ENCODE results near the gene TGFBR3.
A peak's percentile ranks its signal among the peaks of the same experiment; 100 is the strongest.

Gene TGFBR3

DNA sequence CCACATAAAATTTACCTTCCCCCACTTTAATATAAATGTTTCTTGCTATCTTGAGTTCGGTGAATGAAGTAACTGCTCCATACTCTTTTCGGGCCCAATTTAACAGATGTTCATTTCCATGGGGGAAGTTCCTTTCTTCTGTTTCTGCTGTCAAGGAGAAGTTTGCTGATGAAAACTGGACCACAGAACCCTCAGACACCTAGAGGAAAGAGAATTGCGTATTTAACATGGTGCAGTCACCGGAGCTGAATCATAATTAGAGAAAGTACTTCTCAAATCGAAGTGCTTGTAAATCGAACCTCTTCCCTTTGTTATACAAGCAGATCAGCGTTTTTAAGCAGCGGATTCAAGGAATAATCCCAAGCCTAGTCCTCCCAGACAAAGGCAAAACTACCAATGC is 151.2 kb downstream of the TGFBR3 start:
- H3K36me3 Mint-ChIP-seq (ENCODE audit: low read depth), result peaks cover 53% of the 10 kb centered on the region

DNA sequence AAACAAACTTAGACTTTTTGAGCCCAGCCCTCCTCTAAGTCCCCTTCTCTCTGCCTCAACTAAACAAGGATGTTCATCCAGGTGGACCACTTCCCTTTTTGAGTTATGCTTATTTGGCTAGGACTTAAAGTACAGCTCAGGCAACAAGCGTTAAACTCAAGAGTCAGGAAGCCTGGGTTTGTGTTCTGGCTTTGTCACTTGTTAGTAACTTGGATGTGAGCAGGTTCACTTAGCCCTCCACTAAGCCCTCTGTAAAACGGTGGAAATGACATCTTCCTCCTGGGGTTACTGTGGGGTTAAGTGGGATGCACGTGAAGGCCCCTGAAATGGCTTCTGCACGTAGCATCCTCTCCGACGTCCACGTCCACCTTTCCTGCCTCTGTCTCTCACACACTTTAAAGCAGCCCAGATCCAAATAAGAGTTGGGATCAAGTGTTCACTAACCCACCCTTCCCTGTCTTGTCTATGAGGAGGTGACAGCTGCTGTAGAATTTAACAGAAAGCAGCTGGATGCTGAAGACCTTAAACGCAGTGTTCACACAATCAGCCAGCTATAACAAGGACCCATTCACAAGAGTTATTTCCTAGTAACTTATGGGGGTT is 152.7 kb downstream of the TGFBR3 start:
- H3K4me3 Mint-ChIP-seq, result no peak overlapping the region
- H3K4me1 Mint-ChIP-seq, result peaks cover 73% of the 10 kb centered on the region
- peaks cover 3% of the 10 kb centered on the region for H3K27me3 Mint-ChIP-seq (ENCODE audit: low read depth)
- peak overlapping the region; percentile 66 to 89 (median 85) for H3K27ac Mint-ChIP-seq
- peaks cover 2% of the 10 kb centered on the region for H3K9me3 Mint-ChIP-seq
- peaks cover 49% of the 10 kb centered on the region for H3K36me3 Mint-ChIP-seq (ENCODE audit: low read depth)
- TF ChIP-seq, protein P1, sequence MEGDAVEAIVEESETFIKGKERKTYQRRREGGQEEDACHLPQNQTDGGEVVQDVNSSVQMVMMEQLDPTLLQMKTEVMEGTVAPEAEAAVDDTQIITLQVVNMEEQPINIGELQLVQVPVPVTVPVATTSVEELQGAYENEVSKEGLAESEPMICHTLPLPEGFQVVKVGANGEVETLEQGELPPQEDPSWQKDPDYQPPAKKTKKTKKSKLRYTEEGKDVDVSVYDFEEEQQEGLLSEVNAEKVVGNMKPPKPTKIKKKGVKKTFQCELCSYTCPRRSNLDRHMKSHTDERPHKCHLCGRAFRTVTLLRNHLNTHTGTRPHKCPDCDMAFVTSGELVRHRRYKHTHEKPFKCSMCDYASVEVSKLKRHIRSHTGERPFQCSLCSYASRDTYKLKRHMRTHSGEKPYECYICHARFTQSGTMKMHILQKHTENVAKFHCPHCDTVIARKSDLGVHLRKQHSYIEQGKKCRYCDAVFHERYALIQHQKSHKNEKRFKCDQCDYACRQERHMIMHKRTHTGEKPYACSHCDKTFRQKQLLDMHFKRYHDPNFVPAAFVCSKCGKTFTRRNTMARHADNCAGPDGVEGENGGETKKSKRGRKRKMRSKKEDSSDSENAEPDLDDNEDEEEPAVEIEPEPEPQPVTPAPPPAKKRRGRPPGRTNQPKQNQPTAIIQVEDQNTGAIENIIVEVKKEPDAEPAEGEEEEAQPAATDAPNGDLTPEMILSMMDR (IDR thresholded peaks at IDR 0.05; ENCODE audit: unreplicated experiment in 3 of 3), result no peak

More for the DNA sequence above, 151.2 kb downstream of the TGFBR3 start:
- H3K27ac Mint-ChIP-seq, result peak overlapping the region; percentile 88 to 99 (median 95)
- H3K4me1 Mint-ChIP-seq, result peaks cover 71% of the 10 kb centered on the region
- H3K9me3 Mint-ChIP-seq, result peaks cover 2% of the 10 kb centered on the region
- TF ChIP-seq, protein P1 (IDR thresholded peaks at IDR 0.05; ENCODE audit: unreplicated experiment in 3 of 3), result no peak
- no peak overlapping the region for H3K4me3 Mint-ChIP-seq
- H3K27me3 Mint-ChIP-seq (ENCODE audit: low read depth), result peaks cover 3% of the 10 kb centered on the region

DNA sequence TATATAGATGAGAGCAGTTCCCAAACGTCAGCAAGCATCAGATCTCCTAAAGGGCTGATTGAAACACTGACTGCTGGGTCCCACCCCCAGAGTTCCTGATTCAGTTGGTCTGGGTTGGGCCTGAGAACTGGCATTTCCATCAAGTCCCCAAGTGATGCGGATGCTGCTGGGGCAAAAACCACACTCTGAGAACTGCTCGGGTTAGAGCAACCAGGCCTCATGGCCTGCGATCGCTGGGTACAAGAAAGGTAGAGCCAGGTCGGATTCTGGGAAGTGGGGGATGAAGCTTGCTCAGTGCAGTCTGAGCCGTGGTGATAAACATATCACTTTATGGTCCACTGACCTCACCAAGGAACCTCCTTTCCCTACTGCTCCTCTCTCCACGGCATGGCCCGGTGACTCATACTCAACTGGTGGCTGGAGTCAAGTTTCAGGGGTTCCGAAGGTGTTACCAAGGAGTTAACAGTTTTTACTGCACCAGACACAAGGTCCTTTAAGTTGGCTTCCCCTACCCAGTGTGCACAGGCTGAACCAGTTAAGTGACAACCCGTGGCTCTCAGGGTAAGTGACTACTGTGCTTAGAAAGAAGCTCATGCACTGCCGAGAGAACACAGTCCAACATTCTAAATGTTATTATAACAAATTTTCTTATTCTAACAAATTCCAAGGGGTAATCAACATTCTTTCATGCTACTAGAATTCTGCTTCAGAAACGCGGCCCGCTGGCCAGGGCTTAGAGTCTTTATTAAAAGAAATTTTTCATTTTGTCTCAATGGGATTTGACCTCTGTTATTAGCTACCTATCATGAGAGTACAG is 153.5 kb downstream of the TGFBR3 start:
- Mint-ChIP-seq H3K4me1 (peaks cover 80% of the 10 kb centered on the region), H3K27me3 (ENCODE audit: low read depth) (peaks cover 3% of the 10 kb centered on the region), H3K4me3 (no peak overlapping the region), H3K27ac (peak overlapping the region; percentile 66 to 89 (median 85)), H3K36me3 (ENCODE audit: low read depth) (peaks cover 54% of the 10 kb centered on the region), H3K9me3 (peaks cover 2% of the 10 kb centered on the region)
- TF ChIP-seq, protein P1 (IDR thresholded peaks at IDR 0.05; ENCODE audit: unreplicated experiment in 3 of 3), result no peak

DNA sequence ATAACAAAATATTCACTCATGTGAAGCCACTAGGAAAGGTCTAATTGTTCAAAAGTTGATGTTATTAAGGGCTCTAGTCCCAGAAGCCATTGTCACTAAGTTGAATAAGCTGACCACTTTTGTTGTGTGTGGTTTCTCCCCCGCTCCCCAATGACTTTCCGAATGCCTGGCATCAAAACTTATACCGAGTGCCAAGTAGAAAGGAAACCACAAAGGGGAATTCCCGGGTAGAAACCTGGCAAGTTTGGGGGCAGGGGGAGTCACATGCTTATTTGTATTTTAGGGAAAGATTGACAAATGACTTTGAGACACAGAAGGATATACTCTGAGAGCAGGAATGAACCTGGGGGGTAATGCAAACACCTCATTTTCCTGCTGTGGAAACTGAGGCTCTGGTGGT is 154.1 kb downstream of the TGFBR3 start:
- Mint-ChIP-seq H3K9me3 (no peaks in the 10 kb centered on the region), H3K4me1 (peaks cover 78% of the 10 kb centered on the region), H3K27ac (peak overlapping the region; percentile 66 to 89 (median 85)), H3K27me3 (ENCODE audit: low read depth) (peaks cover 3% of the 10 kb centered on the region), H3K36me3 (ENCODE audit: low read depth) (peaks cover 55% of the 10 kb centered on the region), H3K4me3 (no peak overlapping the region)
- TF ChIP-seq, protein P1 (IDR thresholded peaks at IDR 0.05; ENCODE audit: unreplicated experiment in 3 of 3), result no peak

DNA sequence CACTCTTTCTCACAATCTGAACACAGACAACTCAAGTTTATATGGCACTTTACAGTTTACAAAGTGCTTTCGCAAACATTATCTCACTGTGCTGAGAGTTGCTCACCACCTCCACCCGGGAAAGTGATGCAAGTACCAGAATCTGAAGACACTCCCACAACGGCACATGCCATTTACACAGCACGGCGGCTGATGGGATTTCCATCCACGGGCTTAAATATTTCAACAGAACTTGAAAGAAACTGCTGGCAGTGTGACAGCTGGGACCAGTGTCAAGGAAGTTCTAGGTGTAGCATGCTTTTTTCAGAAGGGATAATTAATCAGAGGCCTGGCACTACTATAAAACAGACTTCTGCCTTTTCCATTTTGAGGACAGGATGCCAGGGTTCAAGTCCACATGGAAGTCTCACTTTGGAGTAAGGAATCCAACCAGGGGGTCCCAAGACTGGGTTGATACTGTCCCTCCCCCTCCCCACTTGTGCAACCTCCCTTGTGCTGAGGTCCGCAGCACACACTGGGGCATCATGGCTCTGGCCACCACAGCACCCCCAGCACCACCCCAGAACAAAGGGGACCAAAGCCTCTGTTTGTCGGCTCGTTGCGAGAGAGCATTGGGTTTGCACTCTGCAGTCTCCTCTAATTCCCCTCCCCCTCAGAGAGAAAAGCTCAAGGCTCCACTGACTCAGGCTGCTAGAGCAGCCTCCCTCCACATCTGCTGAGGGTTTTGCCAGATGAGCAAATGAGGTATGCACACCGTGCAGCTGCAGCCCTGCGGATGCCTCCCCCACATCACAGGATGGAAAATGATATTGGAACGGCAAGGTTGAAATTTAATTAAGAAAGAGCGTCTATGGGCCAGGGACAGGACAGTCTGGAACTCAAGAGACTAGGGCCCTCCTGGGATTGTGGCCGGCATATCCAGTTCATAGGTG is 154.9 kb downstream of the TGFBR3 start:
- TF ChIP-seq, protein P1 (IDR thresholded peaks at IDR 0.05; ENCODE audit: unreplicated experiment in 3 of 3), result no peak
- peak overlapping the region in 2 of 3 experiments; percentile 8 to 41 for H3K4me3 Mint-ChIP-seq
- peaks cover 3% of the 10 kb centered on the region for H3K27me3 Mint-ChIP-seq (ENCODE audit: low read depth)
- no peaks in the 10 kb centered on the region for H3K9me3 Mint-ChIP-seq
- peaks cover 79% of the 10 kb centered on the region for H3K4me1 Mint-ChIP-seq
- H3K36me3 Mint-ChIP-seq (ENCODE audit: low read depth), result peaks cover 60% of the 10 kb centered on the region
- peak overlapping the region; percentile 66 to 89 (median 85) for H3K27ac Mint-ChIP-seq

Measured in nephron (organoid).